Non-pigmented ciliary epithelial cell (primary cell): ENCODE data around the gene ILKAP.

Experiments
- DNase-seq: peaks from one replicate; pipeline ENCODE4 v3.0.0-alpha.2; 2010; ENCODE audit warnings: low read depth

The ILKAP gene

GRCh38 chr2:238124488-238125126, 78.9 kb downstream of the ILKAP start:
- no peak for DNase-seq

DNA sequence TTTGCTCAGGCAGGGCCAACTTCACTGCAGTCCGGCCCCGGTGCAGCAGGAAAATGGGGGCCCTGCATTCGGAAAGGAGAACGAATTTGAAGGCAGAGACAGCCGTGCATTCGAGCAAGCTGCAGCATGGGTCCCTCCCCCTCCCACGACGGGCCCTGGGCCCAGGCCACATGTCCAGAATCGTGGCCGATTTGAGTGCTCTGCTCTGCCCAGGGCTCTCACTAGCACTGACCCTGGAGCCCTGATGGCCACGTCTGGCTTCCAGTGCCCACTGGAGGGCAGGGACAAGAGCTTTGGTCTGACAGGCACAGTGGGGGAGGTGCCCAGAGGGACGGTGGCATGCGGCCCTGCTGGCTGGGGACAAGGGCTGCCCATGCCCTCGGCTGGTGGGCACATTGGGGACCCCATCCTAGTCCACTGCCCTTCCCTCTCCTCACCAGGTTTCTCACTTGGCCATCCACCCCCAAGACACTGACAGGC, 79.5 kb downstream of the ILKAP start:
- DNase-seq: no peak

DNA sequence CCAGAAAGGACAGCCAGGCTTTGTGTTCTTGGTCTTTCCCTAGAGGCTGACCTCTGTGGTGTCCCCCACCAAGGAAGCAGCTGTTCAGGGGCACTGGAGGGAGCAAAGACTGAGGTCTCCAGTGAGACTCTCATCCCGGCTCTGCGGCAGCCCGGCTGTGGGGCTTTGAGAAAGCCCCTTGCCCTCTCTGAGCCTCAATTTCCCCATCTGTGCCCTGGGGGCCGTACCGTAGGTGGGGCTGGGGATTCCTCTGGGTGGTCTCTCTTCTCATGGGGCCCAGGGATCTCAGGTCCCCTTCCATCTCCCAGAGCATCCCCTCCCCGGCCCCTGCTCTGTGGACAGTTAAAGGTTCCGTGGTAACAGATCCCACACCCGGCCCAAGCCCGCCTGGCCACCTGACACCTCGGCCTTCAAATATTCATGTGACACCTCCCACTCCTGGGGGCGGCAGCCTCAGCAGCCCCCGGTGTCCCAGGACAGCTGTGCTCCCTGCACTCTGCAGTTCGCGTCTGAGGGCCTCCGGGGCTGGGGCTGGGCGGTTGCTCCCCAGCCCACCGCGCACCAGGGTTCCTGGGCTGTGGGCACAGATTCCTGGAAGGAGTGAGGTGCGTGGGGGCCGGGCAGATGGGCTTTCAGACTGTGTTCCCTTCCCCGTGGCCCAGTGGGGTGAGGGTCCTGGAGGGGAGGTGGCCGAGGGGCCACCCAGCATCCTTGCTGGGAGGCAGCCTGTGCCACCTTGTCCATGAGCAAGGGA, 80.1 kb downstream of the ILKAP start:
- DNase-seq: no peak

GRCh38 chr2:238122287-238123217, 80.9 kb downstream of the ILKAP start:
- no peak for DNase-seq

- DNase-seq: no peak
These were observed 81.8 kb downstream of the ILKAP start for GRCh38 chr2:238121511-238122286.

GRCh38 chr2:238120463-238121298, 82.8 kb downstream of the ILKAP start:
- DNase-seq: no peak
